H9 (cell line): ENCODE measurements around the gene LAMA5. TPM values are rescaled to one million over a fixed set of nuclear protein-coding genes. Genes with fewer than 3 reads are reported as not detected.
A peak's percentile ranks its signal among the peaks of the same experiment; 100 is the strongest.

Experiments
- DNase-seq: peaks from one replicate; pipeline ENCODE4 v3.0.0-alpha.2; 2017
- H2AFZ ChIP-seq: one replicate; pipeline ENCODE4 v1.6.1; 2013; ENCODE audit warnings: mild to moderate bottlenecking, low read length, control low read depth, moderate library complexity
- H2AK5ac ChIP-seq: 2 replicates; pipeline ENCODE4 v1.6.1; 2013; ENCODE audit warnings: low read length, control low read depth, mixed read lengths; ENCODE audit not compliant: insufficient read length
- H2BK120ac ChIP-seq: one replicate; pipeline ENCODE4 v1.6.1; 2013; ENCODE audit warnings: low read depth, mild to moderate bottlenecking, low read length, control low read depth, inconsistent platforms; ENCODE audit not compliant: poor library complexity, severe bottlenecking
- H2BK12ac ChIP-seq: 2 replicates; pipeline ENCODE4 v1.6.1; 2013; ENCODE audit warnings: low read length, control low read depth, mixed read lengths, low read depth; ENCODE audit not compliant: insufficient read length
- H2BK15ac ChIP-seq: 2 replicates; pipeline ENCODE4 v1.6.1; 2013; ENCODE audit warnings: low read depth, low read length, control low read depth
- H2BK20ac ChIP-seq: one replicate; pipeline ENCODE4 v1.6.1; 2013; ENCODE audit warnings: low read depth, mild to moderate bottlenecking, low read length, control low read depth, inconsistent platforms; ENCODE audit not compliant: poor library complexity, severe bottlenecking
- H2BK5ac ChIP-seq: 2 replicates; pipeline ENCODE4 v1.6.1; 2013; ENCODE audit warnings: low read length, control low read depth, mixed read lengths; ENCODE audit not compliant: insufficient read length
- H3K14ac ChIP-seq: 2 replicates; pipeline ENCODE4 v1.6.1; 2013; ENCODE audit warnings: low read length, control low read depth; ENCODE audit not compliant: insufficient read depth
- H3K18ac ChIP-seq: 2 replicates; pipeline ENCODE4 v1.6.1; 2013; ENCODE audit warnings: low read depth, mild to moderate bottlenecking, mixed read lengths, low read length, control low read depth; ENCODE audit not compliant: insufficient read length
- H3K23ac ChIP-seq: 2 replicates; pipeline ENCODE4 v1.6.1; 2013; ENCODE audit warnings: low read length, control low read depth, mixed read lengths, low read depth; ENCODE audit not compliant: insufficient read length
- H3K23me2 ChIP-seq: 2 replicates; pipeline ENCODE4 v1.6.1; 2013; ENCODE audit warnings: low read depth, mild to moderate bottlenecking, mixed read lengths, low read length, control low read depth; ENCODE audit not compliant: insufficient read length, poor library complexity, severe bottlenecking
- H3K27ac ChIP-seq: 2 replicates; pipeline ENCODE4 v1.5.1; 2013; ENCODE audit warnings: low read length, control low read depth, mixed read lengths, low read depth; ENCODE audit not compliant: insufficient read length
- H3K27me3 ChIP-seq: 2 replicates; pipeline ENCODE4 v1.6.1; 2013; ENCODE audit warnings: low read length, control low read depth, inconsistent platforms; ENCODE audit not compliant: insufficient read depth
- H3K4ac ChIP-seq: 2 replicates; pipeline ENCODE4 v1.6.1; 2013; ENCODE audit warnings: low read depth, mild to moderate bottlenecking, control low read depth, inconsistent platforms, low read length, moderate library complexity
- H3K4me1 ChIP-seq: 2 replicates; pipeline ENCODE4 v1.6.1; 2013; ENCODE audit warnings: low read length, control low read depth, inconsistent platforms; ENCODE audit not compliant: insufficient read depth
- H3K4me2 ChIP-seq: 2 replicates; pipeline ENCODE4 v1.6.1; 2013; ENCODE audit warnings: low read length, control low read depth, mixed read lengths; ENCODE audit not compliant: insufficient read length, insufficient read depth
- H3K56ac ChIP-seq: 2 replicates; pipeline ENCODE4 v1.6.1; 2013; ENCODE audit warnings: low read depth, mild to moderate bottlenecking, mixed read lengths, low read length, control low read depth; ENCODE audit not compliant: insufficient read length
- H3K79me1 ChIP-seq: 2 replicates; pipeline ENCODE4 v1.6.1; 2013; ENCODE audit warnings: low read depth, mild to moderate bottlenecking, moderate library complexity, low read length, control low read depth, inconsistent platforms; ENCODE audit not compliant: insufficient read depth, poor library complexity, severe bottlenecking
- H3K79me2 ChIP-seq: 2 replicates; pipeline ENCODE4 v1.6.1; 2013; ENCODE audit warnings: low read length, control low read depth, inconsistent platforms; ENCODE audit not compliant: insufficient read depth
- H3K9ac ChIP-seq: 2 replicates; pipeline ENCODE4 v1.6.1; 2013; ENCODE audit warnings: low read length, control low read depth, mixed read lengths; ENCODE audit not compliant: insufficient read length; ENCODE audit errors: extremely low read depth
- H3K9me3 ChIP-seq: one replicate; pipeline ENCODE4 v1.6.1; 2013; ENCODE audit warnings: low read depth, low read length, inconsistent platforms; ENCODE audit not compliant: control insufficient read depth
- H3T11ph ChIP-seq: one replicate; pipeline ENCODE4 v1.6.1; 2013; ENCODE audit warnings: mild to moderate bottlenecking, low read length, control low read depth, inconsistent platforms
- H4K20me1 ChIP-seq: one replicate; pipeline ENCODE4 v1.6.1; 2013; ENCODE audit not compliant: control insufficient read depth, insufficient read length, insufficient read depth
- H4K5ac ChIP-seq: 2 replicates; pipeline ENCODE4 v1.6.1; 2013; ENCODE audit warnings: low read depth, mild to moderate bottlenecking, mixed read lengths, low read length, control low read depth; ENCODE audit not compliant: insufficient read length
- H4K8ac ChIP-seq: replicated peaks from 2 replicates; pipeline ENCODE4 v1.6.1; 2013; ENCODE audit warnings: low read length, control low read depth, mixed read lengths, low read depth; ENCODE audit not compliant: insufficient read length
- H4K91ac ChIP-seq: 2 replicates; pipeline ENCODE4 v1.6.1; 2013; ENCODE audit warnings: low read depth, mild to moderate bottlenecking, moderate library complexity, mixed read lengths, low read length, control low read depth; ENCODE audit not compliant: insufficient read length
- H3K27ac Mint-ChIP-seq, 3 experiments: 2 replicates in 2 of 3; 3 replicates in 1 of 3; pipeline ENCODE4 v1.8.0; 2020 to 2021; ENCODE audit warnings: mixed read lengths in 3 of 3, mild to moderate bottlenecking in 1 of 3, moderate library complexity in 1 of 3
- H3K27me3 Mint-ChIP-seq: 2 replicates; pipeline ENCODE4 v1.8.0; 2021; ENCODE audit warnings: low read depth, mild to moderate bottlenecking, moderate library complexity, mixed read lengths
- H3K36me3 Mint-ChIP-seq, 3 experiments: 2 replicates in 2 of 3; 3 replicates in 1 of 3; pipeline ENCODE4 v1.8.0; 2020 to 2021; ENCODE audit warnings: low read depth in 3 of 3, mixed read lengths in 3 of 3; ENCODE audit not compliant: insufficient read depth in 1 of 3
- H3K4me1 Mint-ChIP-seq, 2 experiments: 2 replicates each; pipeline ENCODE4 v1.8.0; 2020; ENCODE audit warnings: mixed read lengths in 2 of 2
- H3K4me3 Mint-ChIP-seq, 2 experiments: 2 replicates in 1 of 2; 3 replicates in 1 of 2; pipeline ENCODE4 v1.8.0; 2020 to 2021; ENCODE audit warnings: mild to moderate bottlenecking in 2 of 2, mixed read lengths in 2 of 2, moderate library complexity in 1 of 2
- H3K9me3 Mint-ChIP-seq, 2 experiments: 2 replicates in 1 of 2; 3 replicates in 1 of 2; pipeline ENCODE4 v1.8.0; 2020; ENCODE audit warnings: mild to moderate bottlenecking in 2 of 2, mixed read lengths in 2 of 2, moderate library complexity in 1 of 2
- WGBS: extraction: QIAGEN DNeasy Blood & Tissue Kit; methylation state at CpG from one replicate; pipeline ENCODE4 v1.1.7; 2013; ENCODE audit warnings: missing lambda C conversion rate, low lambda C conversion rate, mixed read lengths; ENCODE audit not compliant: insufficient read length; ENCODE audit errors: extremely low coverage; 5-methylcytosine and 5-hydroxymethylcytosine counted together
- total RNA-seq: library from RNA; stranded (reverse); gene quantifications from 2 replicates; pipeline ENCODE4 v1.2.1, GENCODE V29; 2021
- TF ChIP-seq, protein P1 (sequence below): fragments of 200-600 bp; sonication (generic); conservative IDR thresholded peaks from 3 replicates; pipeline ENCODE4 v1.8.0; 2021; ENCODE audit warnings: antibody characterized with exemption, mild to moderate bottlenecking

The LAMA5 gene
- total RNA-seq, 1 experiment from 2014 or later, result 200 TPM

DNA sequence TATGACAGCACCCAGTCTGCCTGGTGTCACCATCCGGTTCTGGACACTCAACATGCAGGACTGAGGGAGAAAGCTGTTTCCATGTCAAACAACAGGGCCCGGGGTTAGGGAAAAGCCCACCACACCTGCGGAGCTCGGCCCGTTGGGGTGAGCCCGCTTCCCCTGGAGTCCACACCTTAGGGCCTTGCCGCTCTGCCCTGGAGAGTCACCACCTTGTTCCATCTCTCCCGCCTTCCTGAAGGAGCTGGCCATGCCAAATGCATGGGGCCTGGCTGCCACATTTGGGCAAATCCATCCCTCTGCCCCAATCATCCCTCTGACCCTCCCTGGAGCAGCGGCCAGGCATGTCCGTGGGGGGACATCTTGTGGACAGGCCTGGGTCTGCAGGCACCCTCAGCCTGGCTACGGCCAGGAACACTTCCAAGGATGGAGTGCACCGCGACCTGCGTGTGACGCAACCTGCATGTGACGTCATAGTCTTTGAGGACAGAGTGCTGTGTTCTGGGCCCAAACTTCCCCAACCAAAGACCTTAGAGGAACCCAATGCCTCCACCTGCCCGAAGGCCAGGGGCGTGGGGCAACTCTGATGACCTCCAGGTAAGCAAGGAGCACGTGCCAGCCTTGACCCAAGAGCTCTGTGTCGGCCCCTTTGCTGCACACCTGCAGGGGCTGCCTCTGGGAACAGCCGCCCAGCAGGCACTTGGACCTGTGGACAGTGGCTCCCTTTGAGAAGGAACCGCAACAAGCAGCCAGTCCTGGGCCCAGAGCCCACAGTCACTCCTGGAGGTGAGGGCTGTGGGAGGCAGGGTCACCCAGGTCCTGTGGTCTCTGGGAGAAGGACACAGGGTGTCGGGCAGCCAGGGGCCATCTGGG is 38.2 kb upstream of the LAMA5 start:
- no peaks in the 10 kb centered on the region for H4K20me1 ChIP-seq
- H2BK120ac ChIP-seq, result no peak overlapping the region
- DNase-seq, result peak; percentile 72
- H2AK5ac ChIP-seq, result no peak overlapping the region
- Mint-ChIP-seq H3K36me3 (peaks cover 0 to 4% (median 0%) of the 10 kb centered on the region in 3 experiments; a peak in 1 of 7 replicates), H3K4me1 (peaks cover 9 to 22% of the 10 kb centered on the region in 2 experiments), H3K9me3 (no peaks in the 10 kb centered on the region), H3K4me3 (peak overlapping the region; percentile 68 to 81), H3K27ac (peak overlapping the region in 1 of 3 experiments; percentile 64; a peak in 1 of 7 replicates), H3K27me3 (peaks cover 16% of the 10 kb centered on the region)
- H4K91ac ChIP-seq, result no peak overlapping the region
- WGBS, result no CpG with 5 or more reads among the region's 23 CpGs
- no peaks in the 10 kb centered on the region for H3K4me1 ChIP-seq
- TF ChIP-seq, protein P1, sequence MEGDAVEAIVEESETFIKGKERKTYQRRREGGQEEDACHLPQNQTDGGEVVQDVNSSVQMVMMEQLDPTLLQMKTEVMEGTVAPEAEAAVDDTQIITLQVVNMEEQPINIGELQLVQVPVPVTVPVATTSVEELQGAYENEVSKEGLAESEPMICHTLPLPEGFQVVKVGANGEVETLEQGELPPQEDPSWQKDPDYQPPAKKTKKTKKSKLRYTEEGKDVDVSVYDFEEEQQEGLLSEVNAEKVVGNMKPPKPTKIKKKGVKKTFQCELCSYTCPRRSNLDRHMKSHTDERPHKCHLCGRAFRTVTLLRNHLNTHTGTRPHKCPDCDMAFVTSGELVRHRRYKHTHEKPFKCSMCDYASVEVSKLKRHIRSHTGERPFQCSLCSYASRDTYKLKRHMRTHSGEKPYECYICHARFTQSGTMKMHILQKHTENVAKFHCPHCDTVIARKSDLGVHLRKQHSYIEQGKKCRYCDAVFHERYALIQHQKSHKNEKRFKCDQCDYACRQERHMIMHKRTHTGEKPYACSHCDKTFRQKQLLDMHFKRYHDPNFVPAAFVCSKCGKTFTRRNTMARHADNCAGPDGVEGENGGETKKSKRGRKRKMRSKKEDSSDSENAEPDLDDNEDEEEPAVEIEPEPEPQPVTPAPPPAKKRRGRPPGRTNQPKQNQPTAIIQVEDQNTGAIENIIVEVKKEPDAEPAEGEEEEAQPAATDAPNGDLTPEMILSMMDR, result peak; percentile 65
- no peak overlapping the region for H2BK12ac ChIP-seq
- H3K23ac ChIP-seq, result no peak overlapping the region
- no peak overlapping the region for H3K27ac ChIP-seq
- H3K79me2 ChIP-seq, result no peaks in the 10 kb centered on the region
- H2BK20ac ChIP-seq, result no peak overlapping the region
- no peak overlapping the region for H3K9ac ChIP-seq
- H3K18ac ChIP-seq, result no peak overlapping the region
- H3K14ac ChIP-seq, result no peak overlapping the region
- no peak overlapping the region for H2BK5ac ChIP-seq
- no peak overlapping the region for H3K56ac ChIP-seq
- no peak overlapping the region for H4K8ac ChIP-seq
- no peak overlapping the region for H2BK15ac ChIP-seq
- no peak overlapping the region for H2AFZ ChIP-seq
- H3K79me1 ChIP-seq, result no peaks in the 10 kb centered on the region
- H3K27me3 ChIP-seq, result no peaks in the 10 kb centered on the region
- no peak overlapping the region for H4K5ac ChIP-seq
- no peak overlapping the region for H3K4ac ChIP-seq
- H3K9me3 ChIP-seq, result no peaks in the 10 kb centered on the region
- no peaks in the 10 kb centered on the region for H3K23me2 ChIP-seq
- no peak overlapping the region for H3T11ph ChIP-seq
- H3K4me2 ChIP-seq, result no peak overlapping the region
